ENCODE results near the gene C2CD3. TPM values are rescaled to one million over a fixed set of nuclear protein-coding genes. Genes with fewer than 3 reads are reported as not detected.
"Not testable (repeated sequence)": the region's sequence is repeated elsewhere in the genome, so short reads cannot be mapped to it uniquely, and the experiment has no call there.

The C2CD3 gene
- polyA plus RNA-seq, 4 donors: 17.6 to 25.4 (median 22.2) TPM

- DNase-seq (ENCODE audit: low read depth in 4 of 4, low spot score in 3 of 4): no peak
Measured at GRCh38 chr11:73988227-73988626, 182.6 kb downstream of the C2CD3 start.

- not testable (repeated sequence) for DNase-seq (ENCODE audit: low read depth in 4 of 4, low spot score in 3 of 4)
Measured at GRCh38 chr11:73985661-73986060, 185.1 kb downstream of the C2CD3 start.

GRCh38 chr11:73983741-73984538, 186.9 kb downstream of the C2CD3 start:
- DNase-seq (ENCODE audit: low read depth in 4 of 4, low spot score in 3 of 4): no peak

- DNase-seq (ENCODE audit: low read depth in 4 of 4, low spot score in 3 of 4): peak; percentile 77 to 80 (median 78)
Measured at GRCh38 chr11:73982990-73983740, 187.6 kb downstream of the C2CD3 start.

GRCh38 chr11:73982595-73982989, 188.2 kb downstream of the C2CD3 start, which contains the start of gene UCP2:
TSS of gene UCP2 (minus strand) at chr11:73982843. CDS start at chr11:73978378, 4,465 bp downstream.
- peak in 3 of 4 donors; percentile 47 to 55 (median 52) for DNase-seq (ENCODE audit: low read depth in 4 of 4, low spot score in 3 of 4)

- DNase-seq (ENCODE audit: low read depth in 4 of 4, low spot score in 3 of 4): no peak
Measured at GRCh38 chr11:73981051-73981805, 189.6 kb downstream of the C2CD3 start.

- peak in 2 of 4 donors; percentile 45 to 54 for DNase-seq (ENCODE audit: low read depth in 4 of 4, low spot score in 3 of 4)
Measured at GRCh38 chr11:73980001-73980961, 190.5 kb downstream of the C2CD3 start.

GRCh38 chr11:73978576-73979086, 192.2 kb downstream of the C2CD3 start:
- no peak for DNase-seq (ENCODE audit: low read depth in 4 of 4, low spot score in 3 of 4)

GRCh38 chr11:73977856-73978519, 192.8 kb downstream of the C2CD3 start:
- no peak for DNase-seq (ENCODE audit: low read depth in 4 of 4, low spot score in 3 of 4)

- DNase-seq (ENCODE audit: low read depth in 4 of 4, low spot score in 3 of 4): no peak
Measured at GRCh38 chr11:73976451-73977151, 194.2 kb downstream of the C2CD3 start.

GRCh38 chr11:73975479-73975757, 195.4 kb downstream of the C2CD3 start:
- DNase-seq (ENCODE audit: low read depth in 4 of 4, low spot score in 3 of 4): no peak

GRCh38 chr11:73974604-73975478, 196.0 kb downstream of the C2CD3 start:
- DNase-seq (ENCODE audit: low read depth in 4 of 4, low spot score in 3 of 4): no peak

- DNase-seq (ENCODE audit: low read depth in 4 of 4, low spot score in 3 of 4): no peak
Measured at GRCh38 chr11:73972620-73973449, 198.0 kb downstream of the C2CD3 start.

- DNase-seq (ENCODE audit: low read depth in 4 of 4, low spot score in 3 of 4): no peak
Measured at GRCh38 chr11:73972187-73972586, 198.6 kb downstream of the C2CD3 start.

GRCh38 chr11:73971175-73971719, 199.6 kb downstream of the C2CD3 start:
- DNase-seq (ENCODE audit: low read depth in 4 of 4, low spot score in 3 of 4): no peak

- no peak for DNase-seq (ENCODE audit: low read depth in 4 of 4, low spot score in 3 of 4)
Measured at GRCh38 chr11:73969991-73970800, 200.6 kb downstream of the C2CD3 start.

All from left renal pelvis (tissue), 4 donors.